Stimulated activated CD8-positive, alpha-beta memory T cell treated with anti-CD3 and anti-CD28 coated beads, Interleukin-15, amount 100 ng/mL, for 1 hour (primary cell): ENCODE data around the gene KIAA0513.

Experiments
- DNase-seq: peaks from one replicate; pipeline ENCODE4 v3.0.0-alpha.2; 2020; ENCODE audit warnings: low read depth

The KIAA0513 gene

GRCh38 chr16:85137323-85138072, 109.9 kb downstream of the KIAA0513 start:
- no peak for DNase-seq

GRCh38 chr16:85138073-85138824, 110.7 kb downstream of the KIAA0513 start:
- no peak for DNase-seq

GRCh38 chr16:85138825-85139627, 111.4 kb downstream of the KIAA0513 start:
- DNase-seq = no peak

DNA sequence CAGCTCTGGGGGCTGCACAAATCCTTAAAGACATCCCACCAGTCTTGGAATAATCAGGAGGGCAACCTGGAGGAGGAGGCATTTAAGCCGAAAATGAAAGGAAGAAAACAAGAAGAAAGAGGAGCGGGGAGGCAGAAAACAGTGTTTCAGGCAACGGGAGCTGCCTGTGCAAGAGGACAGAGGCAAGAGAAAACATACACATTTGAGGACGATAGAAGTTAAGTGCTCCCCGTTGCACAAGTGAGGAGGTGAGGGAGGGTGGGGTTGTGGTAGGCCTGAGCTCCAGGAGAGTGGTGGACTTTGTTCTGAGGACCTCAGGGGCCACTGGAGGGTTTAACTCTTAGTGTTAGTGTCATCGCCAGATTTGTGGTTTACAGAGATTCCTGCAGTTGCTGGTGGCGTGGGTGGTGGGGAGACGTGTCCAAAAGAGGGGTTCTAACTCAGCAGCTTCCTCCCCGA, 112.3 kb downstream of the KIAA0513 start:
- DNase-seq = no peak

DNA sequence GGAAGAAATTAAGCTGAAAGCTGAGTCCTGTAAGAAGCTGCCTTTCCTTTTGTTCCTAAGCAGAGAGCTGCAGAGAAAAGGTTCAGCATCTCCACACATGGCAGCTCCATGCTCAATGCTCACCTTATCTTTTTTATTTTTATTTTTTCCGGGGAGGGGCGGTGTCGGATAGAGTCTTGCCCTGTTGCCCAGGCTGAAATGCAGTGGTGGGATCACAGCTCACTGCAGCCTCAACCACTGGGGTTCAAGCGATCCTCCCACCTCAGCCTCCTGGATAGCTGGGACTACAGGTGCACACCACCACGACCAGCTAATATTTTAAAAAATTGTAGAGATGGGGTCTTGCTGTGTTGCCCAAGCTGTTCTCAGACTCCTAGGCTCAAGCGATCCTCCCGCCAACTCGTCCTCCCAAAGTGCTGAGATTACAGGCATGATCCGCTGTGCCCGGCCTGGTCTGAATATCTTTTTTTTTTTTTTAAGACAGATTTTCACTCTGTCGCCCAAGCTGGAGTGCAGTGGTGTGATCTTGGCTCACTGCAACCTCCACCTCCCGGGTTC, 112.9 kb downstream of the KIAA0513 start:
- DNase-seq = no peak

DNA sequence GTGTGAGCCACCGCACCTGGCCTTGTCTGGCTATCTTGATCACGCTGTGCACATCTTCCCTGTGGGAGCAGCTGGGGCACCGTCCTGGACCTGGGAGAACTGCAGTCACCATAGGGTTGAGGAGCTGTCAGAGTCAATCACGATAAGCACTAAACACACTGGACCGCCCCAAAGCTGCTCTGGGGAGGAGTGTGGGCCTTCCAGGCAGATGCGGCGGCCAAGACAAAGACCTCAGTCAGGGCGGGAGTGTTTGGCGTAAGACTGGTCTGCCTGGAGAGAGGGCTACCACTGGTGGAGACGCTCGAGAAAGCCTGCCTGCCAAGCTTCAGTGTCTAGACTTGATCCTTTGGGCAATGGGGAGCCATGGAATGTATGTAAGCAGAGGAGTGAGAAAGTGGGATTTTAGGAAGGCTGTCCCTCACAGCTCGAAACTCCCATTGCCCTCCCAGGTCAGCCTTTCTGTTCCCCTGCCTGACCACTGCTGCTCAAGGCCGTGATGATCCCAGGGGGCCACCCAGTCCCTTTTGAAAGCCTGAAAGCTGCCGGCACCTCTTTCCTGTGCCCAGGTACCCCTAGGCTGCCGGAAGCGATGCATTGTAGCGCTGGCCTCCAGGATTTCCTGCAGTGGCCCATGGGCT, 114.0 kb downstream of the KIAA0513 start:
- no peak for DNase-seq

DNA sequence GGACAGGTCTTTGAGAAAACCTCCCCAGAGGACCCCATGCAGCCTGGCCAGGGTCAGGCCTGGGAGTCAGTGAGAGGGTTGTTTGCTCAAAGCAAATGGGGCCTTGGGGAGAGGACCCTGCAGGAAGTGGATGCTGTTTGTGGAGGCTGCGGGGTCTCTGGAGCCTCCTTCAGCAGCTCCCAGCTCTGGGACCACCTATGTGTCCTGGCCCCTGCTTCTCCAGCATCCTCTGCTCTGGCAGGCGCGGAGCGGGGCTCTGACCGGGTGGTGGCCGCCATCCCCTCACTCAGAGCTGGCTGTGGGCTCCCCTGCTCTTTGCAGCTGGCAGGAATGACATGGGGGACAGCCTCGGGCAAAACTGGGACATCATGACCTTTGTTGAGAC, 114.5 kb downstream of the KIAA0513 start:
- no peak for DNase-seq

- DNase-seq = no peak
Measured at GRCh38 chr16:85142771-85143211, 115.2 kb downstream of the KIAA0513 start.
